Measurements from ENCODE around the gene ZNF549.
A peak's percentile ranks its signal among the peaks of the same experiment; 100 is the strongest.

The ZNF549 gene

DNA sequence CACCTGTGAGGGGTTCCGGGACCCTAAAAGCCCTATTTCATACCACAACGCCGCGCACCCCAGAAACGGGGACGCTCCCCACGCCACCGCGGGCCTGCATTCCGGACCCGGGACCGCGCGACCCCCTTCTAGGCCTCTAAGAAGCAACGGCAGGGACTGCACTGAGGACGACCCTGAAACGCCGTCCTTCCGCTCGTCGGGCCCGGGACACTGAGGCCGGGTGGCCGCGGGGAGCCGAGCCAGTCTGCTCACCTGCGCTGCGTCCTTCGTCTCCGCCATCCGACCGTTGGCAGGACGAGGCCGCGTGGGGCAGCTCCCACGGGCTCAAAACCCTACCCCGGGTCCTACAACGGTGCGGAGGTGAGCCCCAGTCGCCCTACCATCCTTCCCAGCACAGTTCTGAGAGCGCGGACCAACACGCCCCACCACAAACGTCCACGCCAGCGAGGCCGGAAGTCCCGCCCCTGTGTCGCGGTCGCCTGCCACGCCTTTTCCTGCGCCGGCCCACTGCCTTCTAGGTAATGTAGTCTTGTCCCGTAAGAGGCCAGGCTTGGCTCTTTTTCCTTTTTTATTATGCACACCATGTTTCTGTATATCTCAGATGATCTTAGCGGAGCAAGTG lies 32.4 kb downstream of the ZNF549 start, which contains the start of gene ZNF550:
TSS of gene ZNF550 (minus strand) at position 460 of the 622 bp plus-strand sequence. CDS start at position 279, 181 bp downstream.
- peak within 1 kb of the TSS; percentile 73 for H3K9ac ChIP-seq (ENCODE audit: low read length)
- H3K4me2 ChIP-seq (ENCODE audit: low read depth, low read length, poor library complexity, severe bottlenecking) = peak within 1 kb of the TSS; percentile 67
- no peak within 1 kb of the TSS for H3K27ac ChIP-seq (ENCODE audit: low read depth, low read length)
- peaks cover 28% of the 10 kb centered on the region; the same call in 1 of the 2 replicates for H3K9me3 ChIP-seq (ENCODE audit: insufficient read depth, low read length)
- H3F3A ChIP-seq (ENCODE audit: insufficient read depth) = no peaks in the 10 kb centered on the region
- TF ChIP-seq, protein P1, sequence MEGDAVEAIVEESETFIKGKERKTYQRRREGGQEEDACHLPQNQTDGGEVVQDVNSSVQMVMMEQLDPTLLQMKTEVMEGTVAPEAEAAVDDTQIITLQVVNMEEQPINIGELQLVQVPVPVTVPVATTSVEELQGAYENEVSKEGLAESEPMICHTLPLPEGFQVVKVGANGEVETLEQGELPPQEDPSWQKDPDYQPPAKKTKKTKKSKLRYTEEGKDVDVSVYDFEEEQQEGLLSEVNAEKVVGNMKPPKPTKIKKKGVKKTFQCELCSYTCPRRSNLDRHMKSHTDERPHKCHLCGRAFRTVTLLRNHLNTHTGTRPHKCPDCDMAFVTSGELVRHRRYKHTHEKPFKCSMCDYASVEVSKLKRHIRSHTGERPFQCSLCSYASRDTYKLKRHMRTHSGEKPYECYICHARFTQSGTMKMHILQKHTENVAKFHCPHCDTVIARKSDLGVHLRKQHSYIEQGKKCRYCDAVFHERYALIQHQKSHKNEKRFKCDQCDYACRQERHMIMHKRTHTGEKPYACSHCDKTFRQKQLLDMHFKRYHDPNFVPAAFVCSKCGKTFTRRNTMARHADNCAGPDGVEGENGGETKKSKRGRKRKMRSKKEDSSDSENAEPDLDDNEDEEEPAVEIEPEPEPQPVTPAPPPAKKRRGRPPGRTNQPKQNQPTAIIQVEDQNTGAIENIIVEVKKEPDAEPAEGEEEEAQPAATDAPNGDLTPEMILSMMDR (IDR thresholded peaks at IDR 0.05; ENCODE audit: insufficient read depth, low read length, poor library complexity, severe bottlenecking) = no peak
- no peak for TF ChIP-seq EZH2phosphoT487 (conservative IDR thresholded peaks at IDR 0.05; ENCODE audit: low read length)
- H3K27me3 ChIP-seq (ENCODE audit: low read length) = no peaks in the 10 kb centered on the region
- H3K36me3 ChIP-seq (ENCODE audit: low read length) = peaks cover 5% of the 10 kb centered on the region; the same call in 1 of the 2 replicates
- H2AFZ ChIP-seq (ENCODE audit: low read depth, low read length, severe bottlenecking) = peak within 1 kb of the TSS; percentile 77
- H4K20me1 ChIP-seq (ENCODE audit: low read depth, low read length) = no peaks in the 10 kb centered on the region
- peaks cover 6% of the 10 kb centered on the region; the same call in 1 of the 2 replicates for H3K79me2 ChIP-seq (ENCODE audit: insufficient read depth, low read length)
- H3K9me2 ChIP-seq (replicated peaks; ENCODE audit: insufficient read depth, low read length) = no peaks in the 10 kb centered on the region
- peak within 1 kb of the TSS; percentile 62 for H3K4me3 ChIP-seq (ENCODE audit: insufficient read depth, low read length, poor library complexity, severe bottlenecking)

DNA sequence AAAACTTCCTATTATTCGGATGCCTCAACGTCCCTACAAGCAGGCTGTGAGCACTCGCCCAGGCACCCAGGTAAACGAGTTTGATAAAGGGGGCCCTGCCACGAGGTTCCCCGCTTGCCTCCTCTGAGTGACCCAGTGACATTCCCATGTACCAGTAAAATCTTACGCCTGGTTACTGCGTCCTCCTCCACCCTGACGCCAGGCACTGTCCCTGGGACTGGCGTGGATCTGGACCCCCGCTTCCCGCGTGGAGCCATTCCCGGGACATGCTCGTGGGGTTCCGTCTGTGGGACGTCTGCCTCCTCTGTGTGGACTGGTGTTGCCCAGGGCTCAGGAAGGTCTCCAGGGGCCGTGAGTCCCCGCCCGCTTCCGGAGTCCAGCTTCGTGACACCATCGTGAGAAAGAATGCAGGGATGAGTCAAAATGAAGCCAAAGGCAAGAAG lies 32.9 kb downstream of the ZNF549 start:
- Histone ChIP-seq H4K20me1 (ENCODE audit: low read depth, low read length) (no peaks in the 10 kb centered on the region), H2AFZ (ENCODE audit: low read depth, low read length, severe bottlenecking) (peak overlapping the region; percentile 77), H3F3A (ENCODE audit: insufficient read depth) (no peaks in the 10 kb centered on the region), H3K27me3 (ENCODE audit: low read length) (no peaks in the 10 kb centered on the region), H3K4me3 (ENCODE audit: insufficient read depth, low read length, poor library complexity, severe bottlenecking) (peak overlapping the region; percentile 62), H3K4me2 (ENCODE audit: low read depth, low read length, poor library complexity, severe bottlenecking) (peak overlapping the region; percentile 67), H3K36me3 (ENCODE audit: low read length) (0 out of 2 replicates have a peak, but pooled peaks cover 1% of the 10 kb centered on the region), H3K27ac (ENCODE audit: low read depth, low read length) (no peak overlapping the region), H3K79me2 (ENCODE audit: insufficient read depth, low read length) (peaks cover 6% of the 10 kb centered on the region; the same call in 1 of the 2 replicates), H3K9ac (ENCODE audit: low read length) (0 out of 2 replicates have a peak overlapping the region, but pooled peaks have one; percentile 73), H3K9me3 (ENCODE audit: insufficient read depth, low read length) (peaks cover 33% of the 10 kb centered on the region; the same call in 1 of the 2 replicates), H3K9me2 (replicated peaks; ENCODE audit: insufficient read depth, low read length) (no peaks in the 10 kb centered on the region)
- TF ChIP-seq, protein P1 (IDR thresholded peaks at IDR 0.05; ENCODE audit: insufficient read depth, low read length, poor library complexity, severe bottlenecking) = no peak
- TF ChIP-seq EZH2phosphoT487 (conservative IDR thresholded peaks at IDR 0.05; ENCODE audit: low read length) = no peak

DNA sequence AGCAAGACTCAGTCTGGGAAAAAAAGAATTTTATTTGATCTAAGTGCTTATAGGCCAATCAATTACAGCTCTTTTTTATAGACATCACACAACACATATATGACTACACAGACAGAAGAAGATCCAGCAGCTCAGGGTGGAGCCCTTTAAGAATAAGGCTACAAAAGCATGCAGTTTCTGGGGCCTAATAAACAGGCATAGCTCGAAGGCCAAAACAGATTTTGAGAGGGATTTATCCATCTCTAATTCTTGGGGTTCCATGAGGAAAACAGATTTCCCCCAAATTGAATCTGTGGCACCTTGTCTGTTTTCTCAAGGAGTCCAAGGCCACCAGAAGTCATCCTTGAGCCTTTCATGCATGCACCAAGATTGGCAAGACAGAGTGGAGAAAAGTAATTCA lies 36.4 kb downstream of the ZNF549 start:
- H3K27ac ChIP-seq (ENCODE audit: low read depth, low read length) = no peak overlapping the region
- no peaks in the 10 kb centered on the region for H3K9me2 ChIP-seq (replicated peaks; ENCODE audit: insufficient read depth, low read length)
- no peak overlapping the region for H3K4me2 ChIP-seq (ENCODE audit: low read depth, low read length, poor library complexity, severe bottlenecking)
- H3F3A ChIP-seq (ENCODE audit: insufficient read depth) = no peaks in the 10 kb centered on the region
- no peak overlapping the region for H2AFZ ChIP-seq (ENCODE audit: low read depth, low read length, severe bottlenecking)
- no peaks in the 10 kb centered on the region for H3K79me2 ChIP-seq (ENCODE audit: insufficient read depth, low read length)
- no peaks in the 10 kb centered on the region for H3K36me3 ChIP-seq (ENCODE audit: low read length)
- no peak overlapping the region for H3K4me3 ChIP-seq (ENCODE audit: insufficient read depth, low read length, poor library complexity, severe bottlenecking)
- H3K9me3 ChIP-seq (ENCODE audit: insufficient read depth, low read length) = peaks cover 68% of the 10 kb centered on the region
- no peaks in the 10 kb centered on the region for H4K20me1 ChIP-seq (ENCODE audit: low read depth, low read length)
- H3K27me3 ChIP-seq (ENCODE audit: low read length) = no peaks in the 10 kb centered on the region
- TF ChIP-seq, protein P1 (IDR thresholded peaks at IDR 0.05; ENCODE audit: insufficient read depth, low read length, poor library complexity, severe bottlenecking) = no peak
- TF ChIP-seq EZH2phosphoT487 (conservative IDR thresholded peaks at IDR 0.05; ENCODE audit: low read length) = no peak
- H3K9ac ChIP-seq (ENCODE audit: low read length) = no peak overlapping the region
